GM13976 (cell line): Measurements from ENCODE around the gene RHOT2.

ENCODE experiments used
- DNase-seq: peaks from one replicate; pipeline ENCODE4 v3.0.0; 2012; ENCODE audit warnings: low spot score
- CTCF ChIP-seq: IDR thresholded peaks from 2 replicates; pipeline ENCODE4 v1.5.1; 2012; ENCODE audit warnings: borderline replicate concordance, mild to moderate bottlenecking; ENCODE audit not compliant: insufficient read depth; ENCODE audit errors: extremely low read depth, missing control alignments, control extremely low read depth
- in situ Hi-C: fragments of 300-500 bp; cut with MboI; formaldehyde crosslinking; loops from one replicate; pipeline ENCODE4 v1.12.0; 2022; ENCODE audit warnings: low sequenced_read_pairs, mixed read lengths, inconsistent platforms; ENCODE audit not compliant: unreplicated experiment

The RHOT2 gene

DNA sequence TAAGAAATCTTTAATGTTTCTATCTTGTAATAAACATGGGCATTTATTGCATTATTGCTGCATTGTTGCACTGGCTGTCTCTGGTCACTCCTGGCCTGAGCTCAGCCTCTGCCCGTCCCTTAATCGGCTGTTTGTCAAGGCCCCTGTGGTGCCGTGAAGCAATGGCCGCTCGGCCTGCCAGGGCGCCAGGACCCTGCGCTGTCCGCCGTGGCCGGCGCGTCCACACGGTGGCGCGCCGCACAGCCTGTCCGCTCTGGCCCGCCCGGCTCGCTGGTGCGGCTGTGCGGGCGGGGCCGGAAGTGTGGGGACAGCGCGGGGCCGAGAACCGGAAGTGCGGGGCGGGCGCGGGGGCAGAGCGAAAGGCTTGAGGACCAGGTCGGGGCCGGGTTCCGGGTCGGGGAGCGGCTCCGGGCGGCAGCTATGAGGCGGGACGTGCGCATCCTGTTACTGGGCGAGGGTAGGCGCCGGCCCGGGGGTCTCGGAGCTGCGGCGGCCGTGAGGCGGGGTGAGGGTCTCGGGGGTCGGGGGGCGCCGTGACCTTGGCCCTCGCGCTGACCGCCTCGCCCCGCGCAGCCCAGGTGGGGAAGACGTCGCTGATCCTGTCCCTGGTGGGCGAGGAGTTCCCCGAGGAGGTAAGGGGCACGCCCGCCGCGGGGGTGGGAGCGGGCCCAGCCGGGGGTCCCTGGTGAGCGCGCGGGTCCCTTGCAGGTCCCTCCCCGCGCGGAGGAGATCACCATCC lies at the start of gene RHOT2:
TSS of gene RHOT2 (plus strand) at position 353 of the 739 bp plus-strand sequence. CDS start at position 421, 68 bp downstream.
- peak; percentile 95 for DNase-seq
- peak; percentile 99 for TF ChIP-seq CTCF
- in situ Hi-C loops, result no loop called here

GRCh38 chr16:619476-620100 lies 48.3 kb upstream of the RHOT2 start:
- in situ Hi-C loops, result no loop called here
- no peak for TF ChIP-seq CTCF
- DNase-seq, result no peak

- no peak for TF ChIP-seq CTCF
- in situ Hi-C loops, result no loop called here
- DNase-seq, result no peak
Measured at GRCh38 chr16:620700-621525, 47.0 kb upstream of the RHOT2 start.

- no peak for TF ChIP-seq CTCF
- in situ Hi-C loops, result no loop called here
- no peak for DNase-seq
Measured at GRCh38 chr16:621526-622105, 46.3 kb upstream of the RHOT2 start.

- in situ Hi-C loops, result no loop called here
- no peak for TF ChIP-seq CTCF
- DNase-seq, result no peak
Measured at GRCh38 chr16:622920-623280, 45.0 kb upstream of the RHOT2 start.

- no peak for TF ChIP-seq CTCF
- in situ Hi-C loops, result no loop called here
- no peak for DNase-seq
Measured at GRCh38 chr16:624526-625070, 43.3 kb upstream of the RHOT2 start.
